ENCODE data around the gene PROSER2.

The PROSER2 gene

GRCh38 chr10:11869219-11869618 lies 46.1 kb downstream of the PROSER2 start:
- DNase-seq (ENCODE audit: low read depth in 2 of 2), result no peak

- no peak for DNase-seq (ENCODE audit: low read depth in 2 of 2)
Measured at GRCh38 chr10:11869743-11870460, 46.7 kb downstream of the PROSER2 start.

- DNase-seq (ENCODE audit: low read depth in 2 of 2), result no peak
Measured at GRCh38 chr10:11870461-11870780, 47.3 kb downstream of the PROSER2 start.

- no peak for DNase-seq (ENCODE audit: low read depth in 2 of 2)
Measured at GRCh38 chr10:11870900-11871400, 47.8 kb downstream of the PROSER2 start.

GRCh38 chr10:11871466-11871865 lies 48.3 kb downstream of the PROSER2 start:
- DNase-seq (ENCODE audit: low read depth in 2 of 2), result no peak

GRCh38 chr10:11874568-11875493 lies 51.7 kb downstream of the PROSER2 start:
- DNase-seq (ENCODE audit: low read depth in 2 of 2), result peak; percentile 29 to 51

GRCh38 chr10:11875494-11876281 lies 52.5 kb downstream of the PROSER2 start:
- DNase-seq (ENCODE audit: low read depth in 2 of 2), result no peak

GRCh38 chr10:11876324-11876723 lies 53.2 kb downstream of the PROSER2 start:
- DNase-seq (ENCODE audit: low read depth in 2 of 2), result no peak

GRCh38 chr10:11876805-11877590 lies 53.8 kb downstream of the PROSER2 start:
- DNase-seq (ENCODE audit: low read depth in 2 of 2), result no peak

GRCh38 chr10:11877591-11877905 lies 54.4 kb downstream of the PROSER2 start:
- no peak for DNase-seq (ENCODE audit: low read depth in 2 of 2)

- DNase-seq (ENCODE audit: low read depth in 2 of 2), result no peak
Measured at GRCh38 chr10:11878776-11879175, 55.6 kb downstream of the PROSER2 start.

- DNase-seq (ENCODE audit: low read depth in 2 of 2), result no peak
Measured at GRCh38 chr10:11879387-11880094, 56.4 kb downstream of the PROSER2 start.

GRCh38 chr10:11880151-11881029 lies 57.2 kb downstream of the PROSER2 start:
- DNase-seq (ENCODE audit: low read depth in 2 of 2), result no peak

GRCh38 chr10:11881030-11881476 lies 57.9 kb downstream of the PROSER2 start:
- no peak for DNase-seq (ENCODE audit: low read depth in 2 of 2)

GRCh38 chr10:11881477-11882417 lies 58.6 kb downstream of the PROSER2 start:
- no peak for DNase-seq (ENCODE audit: low read depth in 2 of 2)

- DNase-seq (ENCODE audit: low read depth in 2 of 2), result no peak
Measured at GRCh38 chr10:11882646-11883375, 59.7 kb downstream of the PROSER2 start.

GRCh38 chr10:11884706-11885423 lies 61.7 kb downstream of the PROSER2 start:
- DNase-seq (ENCODE audit: low read depth in 2 of 2), result no peak

Data from stimulated activated CD8-positive, alpha-beta memory T cell treated with anti-CD3 and anti-CD28 coated beads, Interleukin-15, amount 100 ng/mL, for 4 hours (primary cell).